NOMO-1 treated with DMSO at 0.1 percent for 48 hours (cell line): ENCODE measurements around the gene OR7G1.
"Not testable (repeated sequence)": the region's sequence is repeated elsewhere in the genome, so short reads cannot be mapped to it uniquely, and the experiment has no call there.

Experiments
- DNase-seq: peaks from one replicate; lab custom pipeline; 2025; ENCODE audit not compliant: unreplicated experiment; lab: John Stamatoyannopoulos, UW

The OR7G1 gene

DNA sequence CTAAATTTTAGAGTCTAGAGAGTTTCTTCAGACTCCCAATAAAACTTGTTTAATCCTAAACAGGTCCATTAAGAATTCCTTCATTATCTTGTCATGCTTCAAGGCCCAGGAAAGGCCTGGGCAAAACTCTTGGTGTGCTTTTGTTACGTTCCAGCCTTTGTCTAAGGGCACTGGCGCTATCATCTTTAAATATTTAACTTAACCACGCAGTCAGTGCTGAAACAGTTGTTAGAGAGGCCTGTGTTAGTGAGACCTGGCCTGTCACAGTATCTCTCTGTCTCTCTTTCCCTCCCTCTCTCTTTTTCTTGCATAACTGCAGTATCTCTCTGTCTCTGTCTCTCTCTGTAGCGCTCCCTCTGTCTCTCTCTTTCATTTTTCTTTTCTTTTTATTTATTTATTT lies 36.9 kb downstream of the OR7G1 start:
- no peak for DNase-seq

DNA sequence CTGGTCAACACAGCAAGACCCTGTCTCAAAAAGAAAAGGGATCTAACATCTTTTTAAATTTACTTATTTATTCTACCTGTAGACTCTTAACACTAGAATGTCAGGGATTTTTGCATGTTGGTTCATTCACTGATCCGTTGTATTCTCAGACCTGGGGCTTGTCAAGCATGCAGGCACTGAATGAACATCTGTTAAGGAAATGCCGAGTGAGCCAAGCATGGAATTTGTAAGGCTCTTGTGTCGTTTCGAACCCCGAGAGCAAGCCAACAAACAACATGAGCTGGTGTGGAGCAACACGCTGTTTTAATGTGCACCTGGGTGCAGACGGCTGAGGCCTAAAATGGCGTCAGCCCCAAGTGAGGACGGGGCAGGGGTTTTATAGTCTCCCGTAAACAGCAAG lies 38.7 kb downstream of the OR7G1 start:
- DNase-seq = no peak

DNA sequence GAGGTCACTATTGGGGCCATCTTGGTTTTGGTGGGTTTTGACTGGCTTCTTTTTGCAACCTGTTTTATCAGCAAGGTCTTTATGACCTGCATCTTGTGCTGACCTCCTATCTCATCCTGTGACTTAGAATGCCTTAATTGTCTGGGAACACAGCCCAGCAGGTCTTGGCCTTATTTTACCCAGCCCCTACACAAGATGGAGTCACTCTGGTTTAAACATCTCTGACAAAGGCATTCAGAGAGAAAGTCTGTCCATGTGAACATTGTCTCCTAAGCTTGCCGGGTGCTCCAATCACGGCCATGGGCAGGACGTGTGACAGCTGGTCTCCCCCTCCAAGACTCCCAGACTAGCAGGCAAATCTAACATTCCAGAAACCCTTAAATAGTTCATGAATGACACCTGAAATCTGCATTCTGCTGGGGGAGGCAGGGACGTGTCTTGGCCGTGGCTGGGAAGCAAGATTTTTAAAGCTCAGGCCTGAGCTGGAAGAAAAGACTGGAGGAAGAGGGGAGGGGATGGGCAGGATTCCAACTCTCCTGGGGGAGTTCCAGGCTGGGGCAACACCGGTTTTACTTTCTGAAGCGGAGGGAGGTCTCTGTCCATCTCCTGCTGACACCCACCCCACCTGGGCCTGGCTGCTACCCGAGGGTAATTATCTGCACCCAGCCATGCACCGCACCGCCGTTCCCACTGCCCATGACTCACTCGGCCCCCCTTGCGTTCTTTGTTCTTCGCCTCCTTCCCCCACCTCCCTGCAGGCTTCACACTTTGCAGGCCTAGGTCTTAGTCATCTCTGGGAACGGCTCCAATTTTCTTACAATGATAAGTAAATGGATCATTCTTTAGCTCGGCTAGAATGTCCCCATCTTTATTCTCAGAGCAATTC lies 40.3 kb downstream of the OR7G1 start:
- DNase-seq = no peak

DNA sequence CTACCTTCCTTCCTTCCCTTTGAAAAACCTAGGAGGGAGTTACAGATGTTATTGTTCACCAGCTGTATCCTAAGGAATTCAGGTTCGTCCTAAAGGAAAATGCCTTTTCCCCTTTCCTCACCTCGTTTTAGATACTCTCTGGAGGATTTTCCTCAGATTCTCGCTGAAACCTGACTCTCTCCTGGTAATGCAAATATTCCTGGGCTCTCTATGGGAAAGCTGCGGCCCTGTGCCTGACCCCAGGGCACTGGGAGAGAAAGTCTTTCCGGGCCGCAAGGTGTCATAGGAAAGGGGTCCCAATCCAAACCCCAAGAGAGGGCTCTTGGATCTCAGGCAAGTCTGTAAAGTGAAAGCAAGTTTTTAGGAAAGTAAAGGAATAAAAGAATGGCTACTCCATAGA lies 41.8 kb downstream of the OR7G1 start:
- DNase-seq = no peak

DNA sequence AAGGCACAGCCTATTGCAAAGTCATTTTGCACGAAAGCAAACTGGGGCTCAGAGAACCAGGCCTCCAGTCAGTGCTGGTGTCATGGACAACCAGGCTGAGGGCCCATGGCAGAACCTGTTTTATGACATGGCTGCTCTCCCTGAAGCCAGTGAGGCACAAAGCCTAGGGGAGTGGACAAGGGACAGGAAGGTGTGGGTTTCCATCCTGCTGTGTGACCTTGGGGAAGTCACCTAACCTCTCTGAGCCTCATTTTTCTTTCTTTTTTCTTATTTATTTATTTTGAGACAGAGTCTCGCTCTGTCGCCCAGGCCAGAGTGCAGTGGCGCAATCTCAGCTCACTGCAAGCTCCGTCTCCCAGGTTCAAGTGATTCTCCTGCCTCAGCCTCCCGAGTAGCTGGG lies 43.8 kb downstream of the OR7G1 start:
- DNase-seq = not testable (repeated sequence)

DNA sequence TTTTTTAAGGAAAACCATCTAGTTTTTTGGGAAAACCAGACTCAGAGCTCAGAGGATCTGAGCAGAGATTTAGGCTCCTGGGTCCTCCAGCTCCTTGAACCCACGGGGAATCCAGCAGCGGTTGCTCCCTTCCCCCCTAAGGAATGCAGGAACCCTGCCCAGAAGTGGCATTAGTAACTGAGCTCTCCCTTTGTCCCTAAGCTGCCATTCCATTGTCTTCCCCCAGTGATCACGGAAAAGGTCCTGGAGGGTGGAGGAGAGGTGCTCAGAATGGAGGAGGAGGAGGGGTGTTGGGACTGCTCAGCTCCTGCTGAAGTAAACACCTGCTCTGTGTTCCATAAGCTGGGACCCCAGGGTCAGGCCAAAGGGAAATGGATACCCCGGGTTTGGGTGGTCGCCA lies 45.5 kb downstream of the OR7G1 start:
- DNase-seq = no peak

DNA sequence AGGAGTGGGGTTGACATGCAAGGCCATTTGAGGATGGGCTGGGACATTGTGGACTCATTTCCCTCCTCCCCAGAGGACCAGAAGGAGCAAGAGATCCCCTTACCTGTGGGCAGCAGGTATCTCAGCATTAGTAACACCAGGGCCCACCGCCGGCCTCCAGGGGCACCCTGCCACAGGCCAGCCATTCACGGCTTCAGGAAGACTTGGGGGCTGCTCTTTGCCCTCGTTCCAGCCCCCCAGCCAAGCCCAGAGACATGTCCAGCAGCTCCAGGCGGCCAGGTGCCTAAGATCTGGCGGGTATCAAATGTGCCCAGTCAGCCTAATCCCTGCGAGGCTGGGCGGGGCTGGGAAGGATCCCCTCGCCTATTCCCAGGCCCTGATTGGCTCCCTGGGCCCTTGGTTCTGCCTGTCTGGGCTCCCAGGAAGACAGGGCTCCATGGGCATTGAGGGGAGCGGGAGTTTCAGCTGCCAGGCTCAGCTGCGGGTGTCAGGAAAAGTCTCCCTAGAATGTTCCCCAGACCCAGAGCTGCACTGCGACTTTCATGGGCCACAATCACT lies 50.0 kb downstream of the OR7G1 start:
- no peak for DNase-seq
